NB4 (cell line): ENCODE data around the gene ASB14.

ENCODE experiments used
- POLR2A ChIP-seq: IDR thresholded peaks from 2 replicates; pipeline ENCODE4 v1.6.1; 2011; ENCODE audit warnings: mild to moderate bottlenecking; ENCODE audit not compliant: insufficient read length; ENCODE audit errors: extremely low read depth
- TF ChIP-seq, protein P1 (sequence below): IDR thresholded peaks from one replicate; pipeline ENCODE4 v1.5.1; 2012; ENCODE audit warnings: low read depth, low read length

DNA sequence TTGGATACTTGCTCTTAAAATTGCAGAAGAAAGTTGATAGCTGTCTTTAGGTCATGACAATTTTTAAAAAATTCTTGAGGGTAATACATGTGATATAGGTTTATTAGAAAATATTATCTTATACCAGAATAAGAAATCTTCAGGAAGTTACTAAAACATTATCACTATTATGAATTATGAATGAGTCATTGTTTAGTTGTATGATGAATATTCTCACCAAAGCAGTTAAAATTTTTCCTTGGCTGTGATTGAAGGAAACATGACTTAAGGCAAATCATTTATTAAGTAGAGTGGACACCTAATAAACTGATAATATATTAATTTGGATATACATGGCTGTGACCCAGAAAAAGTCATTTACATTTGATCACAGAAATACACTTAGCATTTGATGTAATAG, 34.8 kb downstream of the ASB14 start:
- TF ChIP-seq, protein P1, sequence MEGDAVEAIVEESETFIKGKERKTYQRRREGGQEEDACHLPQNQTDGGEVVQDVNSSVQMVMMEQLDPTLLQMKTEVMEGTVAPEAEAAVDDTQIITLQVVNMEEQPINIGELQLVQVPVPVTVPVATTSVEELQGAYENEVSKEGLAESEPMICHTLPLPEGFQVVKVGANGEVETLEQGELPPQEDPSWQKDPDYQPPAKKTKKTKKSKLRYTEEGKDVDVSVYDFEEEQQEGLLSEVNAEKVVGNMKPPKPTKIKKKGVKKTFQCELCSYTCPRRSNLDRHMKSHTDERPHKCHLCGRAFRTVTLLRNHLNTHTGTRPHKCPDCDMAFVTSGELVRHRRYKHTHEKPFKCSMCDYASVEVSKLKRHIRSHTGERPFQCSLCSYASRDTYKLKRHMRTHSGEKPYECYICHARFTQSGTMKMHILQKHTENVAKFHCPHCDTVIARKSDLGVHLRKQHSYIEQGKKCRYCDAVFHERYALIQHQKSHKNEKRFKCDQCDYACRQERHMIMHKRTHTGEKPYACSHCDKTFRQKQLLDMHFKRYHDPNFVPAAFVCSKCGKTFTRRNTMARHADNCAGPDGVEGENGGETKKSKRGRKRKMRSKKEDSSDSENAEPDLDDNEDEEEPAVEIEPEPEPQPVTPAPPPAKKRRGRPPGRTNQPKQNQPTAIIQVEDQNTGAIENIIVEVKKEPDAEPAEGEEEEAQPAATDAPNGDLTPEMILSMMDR: no peak
- TF ChIP-seq POLR2A: no peak
